NT2/D1 (cell line): ENCODE data around the gene EIF3B.
"Not testable (repeated sequence)": the region's sequence is repeated elsewhere in the genome, so short reads cannot be mapped to it uniquely, and the experiment has no call there.

Experiments used
- DNase-seq: peaks from one replicate; pipeline ENCODE4 v3.0.0-alpha.2; 2011; ENCODE audit warnings: low read depth, low spot score
- H3K27me3 ChIP-seq: 2 replicates; pipeline ENCODE4 v1.6.0; 2011; ENCODE audit warnings: mild to moderate bottlenecking; ENCODE audit not compliant: insufficient read length, insufficient read depth
- H3K36me3 ChIP-seq: 2 replicates; pipeline ENCODE4 v1.6.1; 2011; ENCODE audit warnings: mild to moderate bottlenecking, low read length, mixed read lengths; ENCODE audit not compliant: insufficient read depth, insufficient read length
- H3K4me1 ChIP-seq: 2 replicates; pipeline ENCODE4 v1.5.1; 2011; ENCODE audit not compliant: insufficient read depth, insufficient read length
- H3K4me3 ChIP-seq: 2 replicates; pipeline ENCODE4 v1.5.1; 2011; ENCODE audit warnings: low read depth; ENCODE audit not compliant: insufficient read length
- H3K9ac ChIP-seq: 2 replicates; pipeline ENCODE4 v1.6.0; 2011; ENCODE audit warnings: low read depth; ENCODE audit not compliant: insufficient read length
- H3K9me3 ChIP-seq: 2 replicates; pipeline ENCODE4 v1.5.1; 2011; ENCODE audit warnings: mild to moderate bottlenecking, low read length; ENCODE audit not compliant: insufficient read depth
- SUZ12 ChIP-seq: IDR thresholded peaks from 2 replicates; pipeline ENCODE4 v1.6.1; 2011; ENCODE audit not compliant: insufficient read length, insufficient read depth; ENCODE audit errors: extremely low read depth
- YY1 ChIP-seq: IDR thresholded peaks from 2 replicates; pipeline ENCODE4 v1.6.1; 2011; ENCODE audit not compliant: insufficient read length, insufficient read depth
- ZNF274 ChIP-seq: IDR thresholded peaks from 2 replicates; pipeline ENCODE4 v1.6.1; 2011; ENCODE audit warnings: mild to moderate bottlenecking, low read depth, low read length

EIF3B gene

GRCh38 chr7:2326951-2327350 is 27.7 kb upstream of the EIF3B start:
- H3K9me3 ChIP-seq = no peaks in the 10 kb centered on the region
- H3K9ac ChIP-seq = no peak overlapping the region
- no peaks in the 10 kb centered on the region for H3K4me1 ChIP-seq
- H3K4me3 ChIP-seq = no peak overlapping the region
- H3K27me3 ChIP-seq = no peaks in the 10 kb centered on the region
- no peak for TF ChIP-seq ZNF274
- no peak for DNase-seq
- peaks cover 3% of the 10 kb centered on the region for H3K36me3 ChIP-seq

GRCh38 chr7:2330493-2330892 is 24.1 kb upstream of the EIF3B start:
- Histone ChIP-seq H3K27me3 (no peaks in the 10 kb centered on the region), H3K9ac (peak overlapping the region; percentile 24), H3K36me3 (peaks cover 27% of the 10 kb centered on the region), H3K4me3 (no peak overlapping the region), H3K9me3 (no peaks in the 10 kb centered on the region), H3K4me1 (no peaks in the 10 kb centered on the region)
- DNase-seq = no peak
- no peak for TF ChIP-seq SUZ12
- no peak for TF ChIP-seq ZNF274
- TF ChIP-seq YY1 = no peak

GRCh38 chr7:2331707-2332106 is 22.9 kb upstream of the EIF3B start:
- Histone ChIP-seq H3K9ac (no peak overlapping the region), H3K27me3 (no peaks in the 10 kb centered on the region), H3K36me3 (peaks cover 36% of the 10 kb centered on the region), H3K4me3 (no peak overlapping the region), H3K9me3 (no peaks in the 10 kb centered on the region), H3K4me1 (no peaks in the 10 kb centered on the region)
- TF ChIP-seq ZNF274 (no peak), SUZ12 (no peak), YY1 (no peak)
- DNase-seq = no peak

GRCh38 chr7:2332606-2333231 is 21.9 kb upstream of the EIF3B start:
- not testable (repeated sequence) for DNase-seq, H3K4me1 ChIP-seq, H3K27me3 ChIP-seq, H3K4me3 ChIP-seq, H3K9ac ChIP-seq, H3K9me3 ChIP-seq
- peaks cover 41% of the 10 kb centered on the region for H3K36me3 ChIP-seq

- no peak for TF ChIP-seq ZNF274
- TF ChIP-seq YY1 = no peak
- TF ChIP-seq SUZ12 = no peak
- Histone ChIP-seq H3K9ac (no peak overlapping the region), H3K4me3 (no peak overlapping the region), H3K36me3 (peaks cover 38% of the 10 kb centered on the region), H3K4me1 (no peaks in the 10 kb centered on the region), H3K27me3 (no peaks in the 10 kb centered on the region), H3K9me3 (no peaks in the 10 kb centered on the region)
- DNase-seq = no peak
Observed at GRCh38 chr7:2336626-2337299, 17.9 kb upstream of the EIF3B start.

- H3K27me3 ChIP-seq, DNase-seq, H3K4me1 ChIP-seq, H3K4me3 ChIP-seq, H3K9ac ChIP-seq, H3K9me3 ChIP-seq: not testable (repeated sequence)
- peaks cover 44% of the 10 kb centered on the region for H3K36me3 ChIP-seq
Observed at GRCh38 chr7:2347351-2348063, 7.1 kb upstream of the EIF3B start.

- H3K4me3 ChIP-seq = no peak overlapping the region
- no peaks in the 10 kb centered on the region for H3K9me3 ChIP-seq
- no peaks in the 10 kb centered on the region for H3K27me3 ChIP-seq
- peaks cover 47% of the 10 kb centered on the region for H3K36me3 ChIP-seq
- DNase-seq = no peak
- no peak overlapping the region for H3K9ac ChIP-seq
- peaks cover 6% of the 10 kb centered on the region for H3K4me1 ChIP-seq
- TF ChIP-seq YY1 (no peak), SUZ12 (no peak), ZNF274 (no peak)
Observed at GRCh38 chr7:2350055-2350454, 4.6 kb upstream of the EIF3B start.
